Common myeloid progenitor, CD34-positive (primary cell): ENCODE data around the gene OLFM2.
"Not testable (repeated sequence)": the region's sequence is repeated elsewhere in the genome, so short reads cannot be mapped to it uniquely, and the experiment has no call there.

Experiments
- CTCF ChIA-PET: fragments of 350-600 bp; sonication (Branson Sonifier 250); formaldehyde crosslinking; loops from one replicate; lab custom pipeline; 2021; ENCODE audit warnings: antibody characterized with exemption; lab: Charles Lee
- POLR2A ChIA-PET: fragments of 350-600 bp; sonication (Branson Sonifier 250); formaldehyde crosslinking; loops from one replicate; lab custom pipeline; 2021; ENCODE audit warnings: antibody characterized with exemption; lab: Charles Lee
- DNase-seq, 3 donors: peaks; one replicate each; pipeline versions ENCODE4 v3.0.0 to v3.0.0-alpha.2; 2013
- H3K27ac ChIP-seq, 2 experiments: 1 replicate in 1 of 2; 2 replicates in 1 of 2; pipeline ENCODE4 v1.7.0; 2013; ENCODE audit warnings: inconsistent platforms in 2 of 2, low read length in 2 of 2, mild to moderate bottlenecking in 2 of 2, low read depth in 1 of 2, moderate library complexity in 1 of 2; ENCODE audit not compliant: severe bottlenecking in 2 of 2, insufficient read depth in 1 of 2, poor library complexity in 1 of 2
- H3K27me3 ChIP-seq, 5 experiments: replicated peaks in 2 of 5; 1 replicate in 3 of 5; 2 replicates in 2 of 5; pipeline versions ENCODE4 v1.6.1 to v1.7.0; 2013; ENCODE audit warnings: low read length in 4 of 5, mild to moderate bottlenecking in 2 of 5, moderate library complexity in 2 of 5, inconsistent platforms in 1 of 5; ENCODE audit not compliant: insufficient read depth in 5 of 5, control insufficient read depth in 4 of 5
- H3K36me3 ChIP-seq, 4 experiments: 1 replicate in 2 of 4; 2 replicates in 2 of 4; pipeline versions ENCODE4 v1.6.1 to v1.7.0; 2013; ENCODE audit warnings: low read length in 3 of 4, control low read depth in 1 of 4, mild to moderate bottlenecking in 1 of 4; ENCODE audit not compliant: control insufficient read depth in 4 of 4, insufficient read depth in 4 of 4
- H3K4me1 ChIP-seq, 4 experiments: 1 replicate in 3 of 4; 2 replicates in 1 of 4; pipeline versions ENCODE4 v1.6.1 to v1.7.1; 2013; ENCODE audit warnings: low read length in 3 of 4, mild to moderate bottlenecking in 3 of 4, control low read depth in 1 of 4, inconsistent platforms in 1 of 4, moderate library complexity in 1 of 4; ENCODE audit not compliant: control insufficient read depth in 4 of 4, insufficient read depth in 4 of 4; ENCODE audit errors: control extremely low read depth in 1 of 4
- H3K4me3 ChIP-seq, 7 experiments: 1 replicate in 4 of 7; 2 replicates in 3 of 7; pipeline versions ENCODE4 v1.5.1 to v1.7.0; 2013; ENCODE audit warnings: mild to moderate bottlenecking in 7 of 7, low read length in 6 of 7, moderate library complexity in 6 of 7, inconsistent platforms in 2 of 7, low read depth in 2 of 7, control low read depth in 1 of 7; ENCODE audit not compliant: insufficient read depth in 4 of 7, control insufficient read depth in 1 of 7; ENCODE audit errors: extremely low read depth in 1 of 7
- H3K9me3 ChIP-seq, 5 experiments: 1 replicate in 4 of 5; 2 replicates in 1 of 5; pipeline versions ENCODE4 v1.6.1 to v1.7.1; 2013; ENCODE audit warnings: low read length in 4 of 5, mild to moderate bottlenecking in 2 of 5, inconsistent platforms in 1 of 5, low read depth in 1 of 5, moderate library complexity in 1 of 5; ENCODE audit not compliant: control insufficient read depth in 4 of 5, insufficient read depth in 2 of 5; ENCODE audit errors: control extremely low read depth in 1 of 5
- WGBS: methylation state at CpG from one replicate; pipeline ENCODE4 v1.1.5; 2013; ENCODE audit not compliant: insufficient coverage; 5-methylcytosine and 5-hydroxymethylcytosine counted together

The OLFM2 gene

DNA sequence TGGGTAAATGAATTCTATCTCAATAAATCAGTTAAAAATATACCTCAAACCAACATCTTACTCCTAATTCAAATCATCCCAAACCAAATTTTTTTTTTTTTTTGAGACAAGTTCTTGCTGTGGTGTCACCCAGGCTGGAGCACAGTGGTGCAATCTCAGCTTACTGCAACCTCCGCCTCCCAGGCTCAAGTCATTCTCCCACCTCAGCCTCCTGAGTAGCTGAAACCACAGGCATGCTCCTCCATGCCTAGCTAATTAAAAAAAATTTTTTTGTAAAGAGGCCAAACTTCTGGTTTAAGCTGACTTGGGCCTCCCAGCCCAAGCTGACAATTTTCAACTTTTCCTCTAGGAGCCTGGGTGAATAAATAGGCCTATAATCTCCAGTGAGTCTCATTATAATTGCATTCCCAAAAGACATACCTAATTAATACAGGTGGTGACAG, 22.1 kb upstream of the OLFM2 start:
- H3K4me1 ChIP-seq = no peaks in the 10 kb centered on the region
- peaks cover 0 to 7% (median 0%) of the 10 kb centered on the region in 5 experiments for H3K9me3 ChIP-seq
- H3K36me3 ChIP-seq = no peaks in the 10 kb centered on the region
- ChIA-PET POLR2A (no interaction called here), CTCF (interaction anchor here (1.2 kb wide), 1 partner anchor 27 kb away, joined by 3 read pairs; no protein-coding TSS in a partner anchor)
- DNase-seq = no peak
- no peak overlapping the region for H3K27ac ChIP-seq
- no CpG with 5 or more reads among the region's 1 CpG for WGBS
- H3K27me3 ChIP-seq = peaks cover 0 to 33% (median 2%) of the 10 kb centered on the region in 5 experiments
- H3K4me3 ChIP-seq = no peak overlapping the region

DNA sequence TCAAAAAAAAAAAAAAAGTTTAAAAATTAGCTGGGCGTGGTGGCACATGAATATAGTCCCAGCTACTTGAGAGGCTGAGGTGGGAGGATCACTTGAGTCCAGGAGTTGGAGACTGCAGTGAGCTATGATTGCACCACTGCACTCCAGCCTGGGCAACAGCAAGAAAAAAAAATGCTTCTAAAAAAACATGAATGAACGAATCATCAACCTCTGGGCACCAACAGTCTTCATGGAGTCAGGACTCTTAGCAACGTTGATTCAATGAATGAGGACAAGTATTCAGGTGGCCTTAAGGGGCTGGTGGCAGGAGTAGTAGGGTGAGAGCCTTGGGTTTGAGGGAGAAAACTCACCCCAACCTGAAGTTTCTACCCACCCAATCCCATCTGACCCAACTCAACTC, 20.6 kb upstream of the OLFM2 start:
- no peaks in the 10 kb centered on the region for H3K36me3 ChIP-seq
- no peaks in the 10 kb centered on the region for H3K4me1 ChIP-seq
- peaks cover 0 to 5% (median 0%) of the 10 kb centered on the region in 5 experiments for H3K9me3 ChIP-seq
- POLR2A ChIA-PET = no interaction called here
- H3K27ac ChIP-seq = no peak overlapping the region
- 94% methylated on average over 3 of the region's 3 CpGs for WGBS
- DNase-seq = no peak
- no peak overlapping the region for H3K4me3 ChIP-seq
- CTCF ChIA-PET = no interaction called here
- peaks cover 0 to 27% (median 2%) of the 10 kb centered on the region in 5 experiments for H3K27me3 ChIP-seq

DNA sequence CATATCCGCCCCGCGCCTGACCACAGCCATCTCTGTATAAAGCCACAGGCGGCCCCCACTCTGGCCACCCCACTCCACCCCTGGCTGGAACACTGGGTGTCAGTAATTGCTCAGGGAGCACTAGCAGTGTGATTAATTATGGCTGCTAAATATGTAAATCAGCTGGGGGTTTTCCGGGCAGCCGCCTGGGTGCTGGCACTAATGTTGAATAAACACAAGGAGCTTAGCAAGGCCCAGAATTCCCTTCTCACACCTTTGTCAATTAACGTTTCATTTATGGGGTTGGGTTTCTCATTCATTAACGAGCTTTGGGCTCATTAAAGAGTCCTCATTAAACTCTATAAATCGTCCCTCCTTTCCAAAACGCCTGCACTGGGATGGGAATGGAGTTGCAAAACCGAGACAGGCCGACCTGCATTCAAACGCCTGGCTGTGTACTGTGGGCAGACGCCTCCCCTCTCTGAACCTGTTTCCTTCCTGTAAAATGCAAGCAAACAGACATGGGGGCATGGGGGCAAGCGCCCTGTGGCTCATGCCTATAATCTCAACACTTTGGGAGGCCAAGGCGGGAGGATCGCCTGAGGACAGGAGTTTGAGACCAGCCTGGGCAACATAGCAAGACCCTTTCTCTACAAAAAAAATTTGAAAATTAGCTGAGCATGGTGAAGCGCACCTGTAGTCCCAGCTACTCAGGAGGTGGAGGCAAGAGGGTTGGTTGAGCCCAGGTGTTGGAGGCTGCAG, 17.7 kb upstream of the OLFM2 start:
- 81% methylated on average over 16 of the region's 18 CpGs for WGBS
- ChIA-PET CTCF (interaction anchor here (0.7 to 1.4 kb wide), 4 partner anchors 9 to 137 kb away, joined by 3 read pairs; no protein-coding TSS in a partner anchor), POLR2A (no interaction called here)
- no peak overlapping the region for H3K4me3 ChIP-seq
- no peak overlapping the region for H3K27ac ChIP-seq
- DNase-seq = no peak
- no peaks in the 10 kb centered on the region for H3K9me3 ChIP-seq
- H3K4me1 ChIP-seq = no peaks in the 10 kb centered on the region
- no peaks in the 10 kb centered on the region for H3K36me3 ChIP-seq
- H3K27me3 ChIP-seq = peaks cover 0 to 13% (median 2%) of the 10 kb centered on the region in 5 experiments

DNA sequence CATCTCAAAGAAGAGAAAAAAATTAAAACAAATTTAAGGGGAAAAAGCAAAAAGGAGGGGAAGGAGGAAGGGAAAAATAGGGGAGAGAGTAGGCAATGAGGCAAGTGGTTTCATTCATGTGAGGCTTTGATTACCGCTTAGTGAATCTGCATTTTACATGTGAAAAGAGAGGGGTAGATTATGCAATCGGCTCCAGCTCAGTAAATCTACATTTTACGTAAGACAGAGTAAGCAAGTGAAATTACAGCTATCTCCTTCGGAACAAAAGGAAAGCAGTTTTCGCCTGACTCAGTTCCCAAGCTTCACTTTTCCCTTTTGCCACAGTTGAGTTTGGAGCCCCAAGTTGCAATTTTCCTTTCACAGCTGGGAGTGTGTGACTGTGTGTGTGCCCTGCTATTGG, 16.0 kb upstream of the OLFM2 start:
- ChIA-PET POLR2A (no interaction called here), CTCF (interaction anchor here (0.6 to 0.9 kb wide), 2 partner anchors 13 to 1723 kb away, joined by 3 read pairs; no protein-coding TSS in a partner anchor)
- H3K4me3 ChIP-seq = no peak overlapping the region
- H3K27me3 ChIP-seq = peaks cover 0 to 11% (median 1%) of the 10 kb centered on the region in 5 experiments
- no peaks in the 10 kb centered on the region for H3K9me3 ChIP-seq
- H3K27ac ChIP-seq = no peak overlapping the region
- H3K36me3 ChIP-seq = no peaks in the 10 kb centered on the region
- no peak for DNase-seq
- 67% methylated on average over 5 of the region's 5 CpGs for WGBS
- no peaks in the 10 kb centered on the region for H3K4me1 ChIP-seq

DNA sequence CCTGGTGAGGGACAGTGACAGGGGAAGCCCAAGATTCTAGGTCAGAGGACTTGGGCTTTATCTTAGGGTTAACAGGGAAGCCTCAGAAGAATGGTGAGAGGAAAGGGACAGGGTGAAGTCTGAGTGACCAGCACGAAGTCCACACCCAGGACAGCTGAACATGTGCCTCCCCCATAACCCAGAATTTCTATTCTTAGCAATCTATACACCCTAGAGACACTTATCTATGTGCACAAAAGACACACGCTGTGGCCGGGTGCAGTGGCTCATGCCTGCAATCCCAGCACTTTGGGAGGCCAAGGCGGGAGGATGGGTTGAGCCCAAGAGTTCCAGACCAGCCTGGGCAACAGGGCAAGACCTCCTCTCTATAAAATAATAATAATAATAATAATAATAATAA, 11.1 kb upstream of the OLFM2 start:
- Histone ChIP-seq H3K27ac (no peak overlapping the region), H3K4me3 (no peak overlapping the region), H3K27me3 (peaks cover 0 to 8% (median 0%) of the 10 kb centered on the region in 5 experiments), H3K9me3 (peaks cover 0 to 3% (median 0%) of the 10 kb centered on the region in 5 experiments), H3K36me3 (no peaks in the 10 kb centered on the region), H3K4me1 (no peaks in the 10 kb centered on the region)
- POLR2A ChIA-PET = no interaction called here
- CTCF ChIA-PET = no interaction called here
- no CpG with 5 or more reads among the region's 4 CpGs for WGBS
- DNase-seq = no peak

DNA sequence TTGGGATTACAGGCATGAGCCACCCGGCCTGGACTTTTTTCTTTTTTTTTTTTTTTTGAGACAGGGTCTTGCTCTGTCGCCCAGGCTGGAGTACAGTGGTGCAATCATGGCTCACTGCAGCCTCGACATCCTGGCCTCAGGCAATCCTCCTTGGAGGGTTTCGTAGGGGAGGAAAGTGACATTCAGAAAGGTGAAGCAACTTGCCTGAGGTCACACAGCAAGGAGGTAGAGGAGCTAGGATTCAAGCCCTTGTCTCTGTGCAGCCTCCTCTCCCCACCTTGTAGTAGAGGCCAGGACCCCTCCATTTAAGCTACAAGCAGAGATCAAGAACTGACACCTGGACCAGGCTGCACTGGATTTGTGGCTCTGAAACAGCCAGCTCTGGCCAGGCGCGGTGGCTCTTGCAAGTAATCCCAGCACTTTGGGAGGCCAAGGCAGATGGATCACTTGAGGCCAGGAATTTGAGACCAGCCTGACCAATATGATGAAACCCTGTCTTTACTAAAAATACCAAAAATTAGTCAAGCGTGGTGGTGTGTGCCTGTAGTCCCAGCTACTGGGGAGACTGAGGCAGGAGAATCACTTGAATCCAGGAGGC, 10.3 kb upstream of the OLFM2 start:
- peaks cover 3 to 11% (median 6%) of the 10 kb centered on the region in 5 experiments for H3K9me3 ChIP-seq
- H3K4me3 ChIP-seq, POLR2A ChIA-PET, H3K27ac ChIP-seq, DNase-seq, H3K4me1 ChIP-seq, H3K36me3 ChIP-seq, CTCF ChIA-PET, H3K27me3 ChIP-seq: not testable (repeated sequence)
- 94% methylated on average over 4 of the region's 7 CpGs for WGBS
